UCSD-AML1 (cell line): ENCODE measurements around the gene PEX1.
"Not testable (repeated sequence)": the region's sequence is repeated elsewhere in the genome, so short reads cannot be mapped to it uniquely, and the experiment has no call there.

ENCODE experiments used
- DNase-seq: peaks from one replicate; lab custom pipeline; 2025; ENCODE audit not compliant: unreplicated experiment; lab: John Stamatoyannopoulos, UW

The PEX1 gene

GRCh38 chr7:92528188-92528957 is at the start of gene PEX1, which contains the start of gene RBM48:
Gene PEX1 (minus strand): TSS chr7:92528520. CDS start chr7:92528435, 85 bp downstream.
Gene RBM48 (plus strand): TSS chr7:92528795. CDS start chr7:92528814, 19 bp downstream.
- DNase-seq = peak; percentile 91

- DNase-seq = no peak
Observed at GRCh38 chr7:92576296-92576695, 48.0 kb upstream of the PEX1 start.

- no peak for DNase-seq
Observed at GRCh38 chr7:92569137-92569536, 40.8 kb upstream of the PEX1 start.

- DNase-seq = no peak
Observed at GRCh38 chr7:92567460-92567859, 39.1 kb upstream of the PEX1 start.

- no peak for DNase-seq
Observed at GRCh38 chr7:92563345-92563744, 35.0 kb upstream of the PEX1 start.

GRCh38 chr7:92560602-92561001 is 32.3 kb upstream of the PEX1 start:
- no peak for DNase-seq

- DNase-seq = no peak
Observed at GRCh38 chr7:92557808-92558362, 29.6 kb upstream of the PEX1 start.

GRCh38 chr7:92557249-92557648 is 28.9 kb upstream of the PEX1 start:
- DNase-seq = no peak

GRCh38 chr7:92550194-92550593 is 21.9 kb upstream of the PEX1 start:
- DNase-seq = no peak

DNA sequence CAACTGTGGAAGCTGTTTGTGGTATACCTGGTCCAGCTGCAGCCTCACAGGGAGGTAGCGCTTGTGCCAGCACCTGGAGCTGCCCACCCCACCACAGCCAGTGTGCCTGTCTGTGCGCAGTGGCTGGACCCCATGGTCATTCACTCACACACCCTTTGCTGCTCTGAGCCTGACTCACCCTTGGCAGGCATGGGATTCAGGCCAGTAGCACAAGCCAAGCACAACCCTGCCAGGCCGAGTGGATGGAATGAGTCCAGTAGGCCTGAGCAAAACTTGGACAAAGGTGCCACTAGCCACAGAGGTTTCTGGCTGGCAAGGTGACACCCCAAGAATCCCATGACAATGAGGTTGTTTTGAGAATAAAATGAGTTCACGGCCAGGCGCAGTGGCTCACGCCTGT is 19.3 kb upstream of the PEX1 start:
- no peak for DNase-seq

DNA sequence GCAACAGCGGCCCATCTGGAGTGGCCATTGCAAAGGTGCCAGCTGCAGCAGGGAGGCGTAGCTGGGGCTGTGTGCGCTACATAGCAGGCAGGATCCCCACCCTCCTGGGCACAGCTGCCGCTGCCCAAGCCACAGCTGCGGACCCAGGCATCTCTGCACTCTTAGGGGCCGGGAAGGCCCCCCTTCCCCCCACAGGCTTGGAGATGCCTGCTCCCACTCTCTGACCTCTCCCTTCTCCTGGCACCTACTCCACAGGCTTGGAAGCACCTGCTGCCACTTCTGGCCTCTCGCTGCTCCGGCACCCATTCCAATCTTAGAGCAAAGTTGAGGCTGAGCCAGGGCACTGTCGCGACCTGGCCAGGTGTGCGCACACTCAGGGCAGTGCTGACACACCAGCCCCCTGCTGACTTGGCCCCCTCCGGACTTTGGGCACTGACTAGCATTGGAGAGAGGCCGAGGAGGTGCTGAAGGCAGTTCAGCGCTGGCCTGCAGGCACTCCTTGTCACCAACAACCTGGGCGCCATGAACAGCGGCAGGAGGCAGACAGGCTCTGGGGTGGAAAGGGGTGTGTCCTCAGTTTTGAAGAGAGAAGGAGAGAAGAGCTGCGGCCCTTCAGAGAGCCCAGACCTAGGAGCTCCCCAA is 18.7 kb upstream of the PEX1 start:
- no peak for DNase-seq

DNA sequence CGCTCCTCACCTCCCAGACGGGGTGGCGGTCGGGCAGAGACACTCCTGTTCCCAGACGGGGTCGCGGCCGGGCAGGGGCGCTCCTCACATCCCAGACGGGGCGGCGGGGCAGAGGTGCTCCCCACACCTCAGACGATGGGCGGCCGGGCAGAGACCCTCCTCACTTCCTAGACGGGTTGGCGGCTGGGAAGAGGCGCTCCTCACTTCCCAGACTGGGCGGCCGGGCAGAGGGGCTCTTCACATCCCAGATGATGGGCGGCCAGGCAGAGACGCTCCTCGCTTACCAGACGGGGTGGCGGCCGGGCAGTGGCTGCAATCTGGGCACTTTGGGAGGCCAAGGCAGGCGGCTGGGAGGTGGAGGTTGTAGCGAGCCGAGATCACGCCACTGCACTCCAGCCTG is 16.8 kb upstream of the PEX1 start:
- not testable (repeated sequence) for DNase-seq

- not testable (repeated sequence) for DNase-seq
Observed at GRCh38 chr7:92543542-92543941, 15.2 kb upstream of the PEX1 start.

- no peak for DNase-seq
Observed at GRCh38 chr7:92534572-92534971, 6.3 kb upstream of the PEX1 start.

DNA sequence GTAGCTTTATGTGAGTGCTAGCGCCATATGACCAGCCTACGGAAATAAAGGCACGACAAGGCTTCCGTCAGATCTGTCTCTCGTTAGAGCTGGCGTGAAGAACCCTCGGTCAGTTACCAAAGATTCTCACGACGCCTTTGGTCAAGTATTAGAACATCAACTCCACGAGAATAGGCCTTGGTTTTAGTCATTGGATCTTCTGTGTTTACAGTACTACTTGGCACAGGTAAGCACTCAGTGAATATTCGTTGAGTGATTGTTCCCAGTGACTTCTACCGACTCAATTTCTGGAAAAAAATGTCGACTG is 591 bp upstream of the PEX1 start:
- no peak for DNase-seq

DNA sequence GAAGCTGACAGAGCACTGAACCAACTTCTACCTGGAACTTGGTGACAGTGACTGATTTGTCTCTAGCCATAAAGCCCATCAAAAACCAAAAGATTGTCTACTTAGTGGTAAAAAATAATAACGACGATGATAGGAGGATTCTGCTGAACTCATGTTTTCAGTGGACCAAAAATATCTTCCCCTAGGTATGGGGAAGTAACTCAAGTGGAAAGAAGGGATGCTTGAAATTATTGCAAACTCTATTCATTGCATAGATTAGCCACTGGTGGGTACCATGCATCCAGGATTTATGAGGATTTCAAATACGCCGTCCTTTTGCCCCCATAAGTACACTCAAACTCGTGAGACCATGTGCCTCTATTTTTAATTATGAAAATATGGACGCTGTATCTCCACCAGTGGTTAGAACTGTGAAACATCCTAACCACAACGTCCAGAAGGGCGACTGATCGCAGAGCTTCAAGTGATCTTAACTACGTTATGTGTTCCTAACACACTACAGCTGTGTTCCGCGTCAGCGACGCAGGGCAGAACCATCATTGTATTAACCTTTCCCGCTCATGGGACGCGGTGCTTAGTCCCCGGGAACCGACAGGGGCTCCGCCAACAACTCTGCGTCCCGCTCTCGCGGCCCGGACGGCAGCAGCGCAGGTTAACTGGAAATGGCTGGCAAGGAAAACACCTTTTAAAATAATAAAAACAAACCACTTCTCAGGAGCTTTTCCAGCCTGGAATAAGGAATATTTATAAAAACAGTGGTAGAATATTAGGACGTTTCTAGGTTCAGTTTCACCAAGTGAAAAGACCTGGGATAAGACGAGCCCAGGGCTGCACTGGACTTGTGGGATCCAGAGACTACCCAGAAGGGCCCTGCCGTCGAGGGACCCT is 776 bp downstream of the PEX1 start:
- peak; percentile 24 for DNase-seq

- no peak for DNase-seq
Observed at GRCh38 chr7:92523110-92523509, 5.2 kb downstream of the PEX1 start.

GRCh38 chr7:92520024-92520423 is 8.3 kb downstream of the PEX1 start:
- DNase-seq = no peak

DNA sequence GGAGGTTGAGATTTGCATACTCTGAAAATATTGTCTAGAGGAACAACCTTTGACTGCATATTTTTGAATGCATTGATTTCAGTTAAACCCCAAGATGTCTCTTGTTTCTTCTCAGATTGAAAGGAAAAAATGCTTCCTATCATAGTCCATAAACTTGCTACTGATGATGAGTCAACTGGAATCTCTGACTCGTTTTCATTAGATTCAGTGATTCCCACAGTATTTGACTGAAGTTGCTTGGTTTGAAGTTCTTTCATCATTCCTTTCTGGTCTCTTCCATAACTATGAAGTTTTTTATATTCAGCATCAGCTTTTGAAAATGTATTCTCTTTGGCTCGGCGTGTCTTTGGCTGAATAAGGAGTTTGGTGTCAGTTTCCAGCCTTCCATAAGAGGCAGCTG is 10.7 kb downstream of the PEX1 start:
- DNase-seq = no peak

DNA sequence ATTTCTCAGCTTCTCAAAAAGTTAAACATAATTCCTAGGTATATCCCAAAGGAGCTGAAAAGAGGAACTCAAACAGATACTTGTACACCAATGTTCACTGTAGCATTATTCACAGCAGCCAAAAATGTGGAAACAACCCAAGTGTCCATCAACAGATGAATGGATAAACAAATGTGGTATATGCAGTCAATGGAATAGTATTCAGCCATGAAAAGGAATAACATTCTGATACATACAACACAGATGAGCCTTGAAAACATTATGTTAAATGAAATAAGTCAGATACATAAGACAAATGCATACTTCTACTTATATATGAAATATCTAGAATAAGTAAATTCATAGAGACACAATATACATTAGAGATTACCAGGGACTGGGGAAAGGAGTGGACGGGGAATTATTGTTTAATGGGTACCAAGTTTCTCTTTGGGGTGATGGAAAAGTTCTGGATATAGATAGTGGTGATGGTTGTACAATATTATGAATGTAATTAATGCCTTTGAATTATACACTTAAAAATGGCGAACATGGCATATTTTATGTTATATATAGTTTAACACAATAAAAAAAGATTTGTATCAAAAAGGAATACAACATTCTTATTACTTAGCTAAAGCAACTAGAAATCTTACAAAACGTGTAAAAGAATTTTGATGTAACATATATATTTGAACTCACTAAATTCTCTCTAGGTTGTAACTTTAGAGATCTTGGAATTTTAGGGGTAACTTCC is 15.0 kb downstream of the PEX1 start:
- DNase-seq = no peak

GRCh38 chr7:92508946-92509345 is 19.4 kb downstream of the PEX1 start:
- no peak for DNase-seq
